ENCODE data around the gene TMEM42.

TMEM42 gene

DNA sequence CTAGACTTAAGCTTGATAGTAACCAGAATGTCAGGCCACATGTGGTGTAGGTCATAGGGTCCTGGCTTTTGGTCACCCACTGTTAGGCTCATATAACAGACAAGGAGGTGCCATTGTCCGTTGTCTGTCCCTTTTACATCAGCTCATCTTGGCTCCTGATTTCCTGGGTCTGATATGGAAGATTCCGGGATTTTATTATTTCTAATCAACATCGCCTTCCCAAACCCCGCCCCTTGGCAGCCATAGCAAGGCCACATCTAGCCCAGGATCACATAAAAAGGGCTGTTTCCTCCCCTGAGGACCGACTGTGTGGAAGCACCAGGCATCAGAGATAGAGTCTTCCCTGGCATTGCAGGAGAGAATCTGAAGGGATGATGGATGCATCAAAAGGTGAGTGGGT is 12.6 kb downstream of the TMEM42 start, which contains the start of gene TGM4:
TSS of gene TGM4 (plus strand) at position 301 of the 400 bp plus-strand sequence. CDS start at position 372, 71 bp downstream.
- no peak for DNase-seq (ENCODE audit: low spot score)

DNA sequence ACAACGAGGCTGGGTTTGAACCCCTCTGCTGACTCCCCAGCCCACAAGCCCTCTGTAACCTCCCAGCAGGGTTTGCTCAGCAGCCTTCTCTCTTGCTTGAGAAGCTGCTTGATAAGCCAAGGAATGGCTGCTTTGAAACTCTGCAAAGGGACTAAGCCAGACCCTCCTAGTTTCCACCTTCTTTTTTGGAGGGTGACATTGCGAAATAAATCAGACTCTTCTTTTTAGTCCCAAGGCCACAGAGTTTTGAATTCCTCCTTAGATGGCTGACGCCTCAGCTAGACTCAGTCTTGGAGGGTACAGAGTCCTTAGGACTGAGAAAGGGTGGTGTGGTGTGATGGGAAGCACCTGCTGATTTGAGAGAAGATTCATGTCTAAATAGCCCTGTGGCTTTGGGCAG is 13.9 kb downstream of the TMEM42 start:
- no peak for DNase-seq (ENCODE audit: low spot score)

- DNase-seq (ENCODE audit: low spot score) = no peak
Measured at GRCh38 chr3:44877333-44877732, 15.6 kb downstream of the TMEM42 start.

GRCh38 chr3:44880284-44880683 is 18.6 kb downstream of the TMEM42 start:
- DNase-seq (ENCODE audit: low spot score) = no peak

GRCh38 chr3:44883213-44883955 is 21.7 kb downstream of the TMEM42 start:
- no peak for DNase-seq (ENCODE audit: low spot score)

- no peak for DNase-seq (ENCODE audit: low spot score)
Measured at GRCh38 chr3:44883999-44884431, 22.3 kb downstream of the TMEM42 start.

GRCh38 chr3:44885618-44886017 is 23.9 kb downstream of the TMEM42 start:
- no peak for DNase-seq (ENCODE audit: low spot score)

DNA sequence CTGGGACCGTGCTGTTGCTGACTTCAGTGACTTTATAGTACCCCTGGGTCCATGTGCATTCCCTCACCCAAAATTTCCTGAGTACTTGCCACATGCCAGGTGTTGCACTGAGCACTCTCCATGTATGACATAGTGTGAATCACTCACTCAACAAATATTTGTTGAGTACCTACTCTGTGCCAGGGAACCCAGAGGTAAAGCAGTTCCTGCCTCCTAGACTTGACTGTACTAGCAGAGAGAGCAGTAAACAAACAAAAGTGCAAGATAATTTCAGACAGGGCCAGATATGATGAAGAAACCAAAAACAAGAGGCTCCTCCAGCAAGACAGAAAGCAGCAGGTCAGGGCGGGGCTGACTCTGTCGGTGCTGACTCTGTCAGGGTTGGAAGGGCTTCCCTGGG is 24.8 kb downstream of the TMEM42 start:
- DNase-seq (ENCODE audit: low spot score) = no peak

DNA sequence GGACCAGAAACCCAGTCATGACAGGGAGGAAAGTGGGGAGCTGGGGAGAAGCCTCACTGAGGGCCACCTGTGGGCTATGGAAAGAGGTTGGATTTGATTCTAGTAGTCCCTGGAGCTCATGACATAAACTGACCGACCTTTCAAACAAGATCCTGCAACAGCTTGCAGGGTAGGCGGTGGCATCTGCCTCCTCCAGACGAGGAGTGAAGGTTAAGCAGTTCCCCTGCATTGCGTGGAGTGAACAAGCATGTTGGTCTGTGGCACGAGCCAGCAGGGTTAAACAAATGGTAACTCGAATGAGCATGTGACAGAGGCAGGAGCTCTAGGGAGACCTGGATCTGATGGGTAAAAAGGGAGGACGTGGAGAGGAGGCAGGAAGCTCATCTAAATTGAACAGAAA is 25.4 kb downstream of the TMEM42 start:
- no peak for DNase-seq (ENCODE audit: low spot score)

DNA sequence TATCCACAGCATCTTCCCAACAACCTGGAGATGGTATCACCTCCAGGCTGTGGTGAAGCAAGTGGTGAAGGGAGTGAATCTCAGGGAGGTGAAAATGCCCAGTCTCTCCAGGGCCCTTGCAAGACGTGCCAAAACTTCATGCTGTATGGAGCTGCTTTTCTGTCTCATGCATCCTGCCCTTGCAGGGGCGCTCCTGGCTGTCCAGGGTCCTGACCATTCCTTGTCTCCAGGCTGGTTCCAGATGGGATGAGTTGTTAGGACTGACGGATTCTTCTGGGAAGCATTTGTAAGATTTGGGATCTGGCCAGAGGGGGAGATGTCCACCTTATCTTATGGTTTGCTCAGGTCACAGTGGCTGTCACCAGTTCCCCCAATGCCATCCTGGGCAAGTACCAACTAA is 28.5 kb downstream of the TMEM42 start:
- no peak for DNase-seq (ENCODE audit: low spot score)

- no peak for DNase-seq (ENCODE audit: low spot score)
Measured at GRCh38 chr3:44890852-44891251, 29.1 kb downstream of the TMEM42 start.

DNA sequence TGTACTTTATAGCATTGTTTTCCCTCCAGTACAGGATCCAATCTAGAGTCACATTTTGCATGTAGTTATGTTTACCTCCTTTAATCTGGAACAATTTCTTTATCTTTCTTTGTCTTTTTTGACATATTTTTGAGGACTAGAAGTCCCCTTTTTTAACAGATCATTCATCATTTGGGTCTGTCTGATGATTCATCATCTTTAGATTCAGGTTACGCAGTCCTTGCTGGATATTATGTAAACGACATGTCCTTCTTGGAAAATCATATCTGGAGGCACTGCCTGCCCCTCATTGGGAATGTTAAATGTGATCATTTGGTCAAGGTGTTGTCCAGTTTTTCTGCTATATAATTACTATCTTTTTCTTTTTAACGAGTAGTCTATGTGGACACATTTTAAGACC is 31.0 kb downstream of the TMEM42 start:
- no peak for DNase-seq (ENCODE audit: low spot score)

DNA sequence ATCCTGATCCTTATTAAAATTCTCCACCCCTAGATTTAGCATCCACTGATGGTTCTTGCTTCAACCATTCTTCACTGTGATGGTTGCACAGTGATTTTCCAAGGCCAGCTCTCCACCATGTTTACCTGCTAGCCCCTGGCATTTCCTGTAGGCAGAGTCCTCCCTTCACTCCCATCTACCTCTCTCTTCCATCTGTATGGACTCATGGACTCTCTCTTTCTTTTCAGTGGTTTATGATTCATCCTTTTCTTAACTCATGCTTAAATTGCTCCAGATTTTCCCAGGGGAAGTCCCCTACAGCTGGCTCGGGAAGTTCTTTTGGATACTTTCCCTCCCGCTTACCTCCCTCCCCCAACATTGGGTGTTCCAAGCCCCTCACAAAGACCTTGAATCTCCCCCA is 31.4 kb downstream of the TMEM42 start:
- DNase-seq (ENCODE audit: low spot score) = no peak

DNA sequence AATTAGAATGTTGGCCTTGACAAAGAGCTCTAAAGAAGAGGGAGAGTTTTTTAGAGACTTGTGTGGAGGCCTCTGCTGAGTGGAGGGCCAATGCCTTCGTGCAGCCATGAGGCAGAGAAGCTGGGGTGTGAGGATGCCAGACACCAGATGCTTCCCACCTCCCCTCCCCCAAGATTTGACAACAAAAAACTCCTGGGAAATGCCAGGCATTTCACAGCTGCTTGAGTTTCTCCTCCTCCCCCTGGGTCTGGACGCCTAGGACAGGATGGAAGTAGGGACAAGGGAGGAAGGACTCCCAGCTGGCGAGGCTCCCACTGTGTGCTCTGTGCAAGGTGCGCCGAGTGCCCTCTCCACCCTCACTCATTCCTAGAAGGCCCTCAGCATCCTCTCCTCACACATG is 32.8 kb downstream of the TMEM42 start:
- DNase-seq (ENCODE audit: low spot score) = no peak

GRCh38 chr3:44896440-44896839 is 34.7 kb downstream of the TMEM42 start:
- no peak for DNase-seq (ENCODE audit: low spot score)

DNA sequence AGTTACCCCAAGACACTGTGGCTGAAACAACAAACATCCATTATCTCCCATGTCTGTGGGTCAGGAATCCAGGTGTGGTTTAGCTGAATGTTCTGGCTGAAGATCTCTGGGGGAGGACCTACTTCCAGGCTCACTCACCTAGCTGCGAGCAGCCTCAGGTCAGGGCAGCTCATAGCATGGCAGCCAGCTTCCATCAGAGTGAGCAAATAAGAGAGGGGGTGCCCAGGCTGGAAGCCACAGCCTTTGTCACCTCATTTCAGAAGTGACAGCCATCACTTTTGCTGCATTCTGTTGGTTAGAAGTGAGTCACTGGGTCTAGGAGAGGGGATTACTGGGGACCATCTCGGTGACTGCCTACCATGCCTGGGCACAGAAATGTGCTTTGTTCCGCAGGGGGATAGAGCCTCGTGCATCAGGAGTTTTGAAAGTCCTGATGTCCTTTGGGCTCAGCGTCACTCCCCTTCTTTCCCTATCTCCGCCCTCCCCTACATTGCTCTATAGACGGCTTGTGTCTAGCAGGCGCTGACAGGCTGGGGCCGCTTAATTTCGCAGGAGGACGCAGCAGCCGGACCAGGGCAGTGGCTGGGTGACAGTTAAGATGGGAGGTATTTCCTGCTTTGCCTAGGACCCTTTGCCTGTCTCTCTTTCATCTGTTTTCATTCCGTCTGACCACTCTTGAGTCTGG is 38.1 kb downstream of the TMEM42 start:
- DNase-seq (ENCODE audit: low spot score) = no peak

DNA sequence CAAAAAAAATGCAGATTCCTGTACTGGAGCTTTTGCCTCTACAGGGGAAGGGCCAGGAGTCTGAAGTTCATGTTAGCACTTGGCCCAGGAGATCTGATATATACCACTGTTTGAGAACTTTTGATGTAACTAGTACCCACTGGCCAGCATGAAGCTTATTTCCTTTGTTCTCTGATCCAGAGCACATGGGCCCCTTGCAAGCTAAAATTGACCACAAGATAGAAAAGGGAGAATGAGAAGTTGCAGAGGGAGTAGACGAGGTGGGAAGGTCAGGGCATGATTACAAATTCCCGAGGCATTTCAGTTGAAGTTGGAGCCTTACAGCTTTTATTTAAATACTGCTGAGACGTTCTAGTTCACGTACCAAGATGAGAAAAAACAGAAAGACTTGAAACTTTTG is 40.9 kb downstream of the TMEM42 start:
- DNase-seq (ENCODE audit: low spot score) = no peak

GRCh38 chr3:44903314-44903713 is 41.6 kb downstream of the TMEM42 start:
- no peak for DNase-seq (ENCODE audit: low spot score)

- no peak for DNase-seq (ENCODE audit: low spot score)
Measured at GRCh38 chr3:44903751-44904150, 42.0 kb downstream of the TMEM42 start.

DNA sequence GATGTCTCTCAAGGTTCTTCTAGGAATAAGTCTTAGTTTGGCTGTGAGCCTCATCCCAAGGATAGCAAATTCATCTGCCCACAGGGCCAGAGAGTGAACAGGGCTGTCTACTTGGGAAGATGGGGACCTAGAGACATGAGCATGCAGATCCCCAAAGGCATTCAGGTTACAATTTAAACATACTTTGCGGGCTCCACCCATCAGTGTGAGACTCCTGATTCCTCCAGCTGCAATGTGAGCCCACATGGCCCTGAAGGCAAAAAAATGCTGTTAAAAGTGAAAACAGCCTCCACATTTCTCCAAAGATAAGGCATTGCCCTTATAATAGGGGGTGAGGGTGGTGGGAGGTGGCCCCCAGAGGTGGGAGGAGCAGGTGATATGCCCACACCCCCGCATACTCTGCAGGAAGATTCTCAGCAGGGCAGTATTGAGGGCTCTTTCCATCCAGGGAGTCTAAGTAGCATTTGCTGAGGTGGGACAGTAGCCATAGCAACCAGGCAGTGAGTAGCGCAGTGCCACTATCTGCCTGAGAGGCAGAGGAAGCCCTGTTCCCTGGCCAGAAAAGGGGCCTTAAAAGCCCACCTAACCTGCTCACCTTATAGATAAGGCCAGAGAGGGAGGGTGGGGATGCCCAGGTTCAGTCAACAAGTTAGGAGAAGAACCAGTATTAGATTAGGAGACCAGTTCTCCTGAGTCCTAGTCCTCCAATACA is 43.9 kb downstream of the TMEM42 start:
- DNase-seq (ENCODE audit: low spot score) = no peak

GRCh38 chr3:44906997-44907396 is 45.3 kb downstream of the TMEM42 start:
- no peak for DNase-seq (ENCODE audit: low spot score)

GRCh38 chr3:44907612-44908011 is 45.9 kb downstream of the TMEM42 start:
- DNase-seq (ENCODE audit: low spot score) = no peak

- no peak for DNase-seq (ENCODE audit: low spot score)
Measured at GRCh38 chr3:44909063-44909462, 47.4 kb downstream of the TMEM42 start.
